ENCODE measurements around the gene SUMO2.

Gene SUMO2

GRCh38 chr17:75146592-75146991 lies 36.2 kb downstream of the SUMO2 start:
- TF ChIP-seq YY1 (IDR thresholded peaks at IDR 0.05; ENCODE audit: low read depth) = no peak
- TF ChIP-seq MAX (IDR thresholded peaks at IDR 0.05) = no peak
- TF ChIP-seq USF1 (IDR thresholded peaks at IDR 0.05) = no peak
- TF ChIP-seq REST (IDR thresholded peaks at IDR 0.05; ENCODE audit: low read depth) = no peak
- TF ChIP-seq CREB1 (IDR thresholded peaks at IDR 0.05; ENCODE audit: low read depth) = no peak
- TF ChIP-seq TAF1 (IDR thresholded peaks at IDR 0.05; ENCODE audit: low read depth) = no peak
- no peak for TF ChIP-seq ZBTB7A (IDR thresholded peaks at IDR 0.05; ENCODE audit: low read depth)
- no peak for TF ChIP-seq RAD21 (IDR thresholded peaks at IDR 0.05; ENCODE audit: low read depth)
- no peak for TF ChIP-seq NFIC (IDR thresholded peaks at IDR 0.05)
- no peak for TF ChIP-seq CEBPB (IDR thresholded peaks at IDR 0.05)
- no peak for TF ChIP-seq FOXM1 (IDR thresholded peaks at IDR 0.05; ENCODE audit: borderline replicate concordance, low read depth)

GRCh38 chr17:75144816-75145512 lies 37.8 kb downstream of the SUMO2 start:
- no peak for TF ChIP-seq EP300 (IDR thresholded peaks at IDR 0.05; ENCODE audit: borderline replicate concordance)
- TF ChIP-seq YY1 (IDR thresholded peaks at IDR 0.05; ENCODE audit: low read depth) = no peak
- TF ChIP-seq ZBTB7A (IDR thresholded peaks at IDR 0.05; ENCODE audit: low read depth) = no peak
- TF ChIP-seq USF1 (IDR thresholded peaks at IDR 0.05) = no peak
- no peak for TF ChIP-seq RAD21 (IDR thresholded peaks at IDR 0.05; ENCODE audit: low read depth)
- no peak for TF ChIP-seq MAX (IDR thresholded peaks at IDR 0.05)
- TF ChIP-seq REST (IDR thresholded peaks at IDR 0.05; ENCODE audit: low read depth) = no peak
- no peak for TF ChIP-seq TCF12 (IDR thresholded peaks at IDR 0.05; ENCODE audit: low read depth)
- no peak for TF ChIP-seq NFIC (IDR thresholded peaks at IDR 0.05)
- TF ChIP-seq TAF1 (IDR thresholded peaks at IDR 0.05; ENCODE audit: low read depth) = no peak
- TF ChIP-seq CREB1 (IDR thresholded peaks at IDR 0.05; ENCODE audit: low read depth) = no peak

- TF ChIP-seq EP300 (IDR thresholded peaks at IDR 0.05; ENCODE audit: borderline replicate concordance) (no peak), NFIC (IDR thresholded peaks at IDR 0.05) (no peak), CEBPB (IDR thresholded peaks at IDR 0.05) (no peak), YY1 (IDR thresholded peaks at IDR 0.05; ENCODE audit: low read depth) (no peak), TCF12 (IDR thresholded peaks at IDR 0.05; ENCODE audit: low read depth) (no peak), REST (IDR thresholded peaks at IDR 0.05; ENCODE audit: low read depth) (no peak), TEAD4 (IDR thresholded peaks at IDR 0.05) (no peak), TAF1 (IDR thresholded peaks at IDR 0.05; ENCODE audit: low read depth) (no peak), ZBTB7A (IDR thresholded peaks at IDR 0.05; ENCODE audit: low read depth) (no peak), CREB1 (IDR thresholded peaks at IDR 0.05; ENCODE audit: low read depth) (no peak), RAD21 (IDR thresholded peaks at IDR 0.05; ENCODE audit: low read depth) (no peak), MAX (IDR thresholded peaks at IDR 0.05) (no peak)
Observed at GRCh38 chr17:75142236-75142971, 40.4 kb downstream of the SUMO2 start.

- TF ChIP-seq FOXM1 (IDR thresholded peaks at IDR 0.05; ENCODE audit: borderline replicate concordance, low read depth) (no peak), YY1 (IDR thresholded peaks at IDR 0.05; ENCODE audit: low read depth) (no peak), CREB1 (IDR thresholded peaks at IDR 0.05; ENCODE audit: low read depth) (no peak), NFIC (IDR thresholded peaks at IDR 0.05) (no peak), TEAD4 (IDR thresholded peaks at IDR 0.05) (no peak), EGR1 (IDR thresholded peaks at IDR 0.05) (no peak), TCF12 (IDR thresholded peaks at IDR 0.05; ENCODE audit: low read depth) (no peak), USF1 (IDR thresholded peaks at IDR 0.05) (no peak), ZBTB7A (IDR thresholded peaks at IDR 0.05; ENCODE audit: low read depth) (no peak), MAX (IDR thresholded peaks at IDR 0.05) (no peak), CEBPB (IDR thresholded peaks at IDR 0.05) (no peak), REST (IDR thresholded peaks at IDR 0.05; ENCODE audit: low read depth) (no peak), TAF1 (IDR thresholded peaks at IDR 0.05; ENCODE audit: low read depth) (no peak), RAD21 (IDR thresholded peaks at IDR 0.05; ENCODE audit: low read depth) (no peak), EP300 (IDR thresholded peaks at IDR 0.05; ENCODE audit: borderline replicate concordance) (no peak)
Observed at GRCh38 chr17:75138519-75138918, 44.2 kb downstream of the SUMO2 start.

Measured in Ishikawa (cell line).